Parathyroid adenoma (tissue), 2 donors: ENCODE data around the gene BCAR1.

ENCODE experiments used
- H2AFZ ChIP-seq: fragments of 300-600 bp; sonication (generic); one replicate; pipeline ENCODE4 v1.7.0; 2017; ENCODE audit warnings: antibody characterized with exemption, mild to moderate bottlenecking
- H3K27ac ChIP-seq: fragments of 300-600 bp; sonication (generic); one replicate; pipeline ENCODE4 v1.7.0; 2017
- H3K27me3 ChIP-seq: fragments of 300-600 bp; sonication (generic); one replicate; pipeline ENCODE4 v1.7.0; 2017; ENCODE audit warnings: low read length; ENCODE audit not compliant: control insufficient read depth, insufficient read depth
- H3K36me3 ChIP-seq: fragments of 300-600 bp; sonication (generic); one replicate; pipeline ENCODE4 v1.7.0; 2017; ENCODE audit warnings: low read length; ENCODE audit not compliant: control insufficient read depth, insufficient read depth
- H3K4me1 ChIP-seq: fragments of 300-600 bp; sonication (generic); one replicate; pipeline ENCODE4 v1.7.0; 2017; ENCODE audit warnings: control low read depth
- H3K4me2 ChIP-seq: fragments of 300-600 bp; sonication (generic); one replicate; pipeline ENCODE4 v1.7.0; 2017; ENCODE audit warnings: low read length
- H3K4me3 ChIP-seq: fragments of 300-600 bp; sonication (generic); one replicate; pipeline ENCODE4 v1.7.0; 2017; ENCODE audit warnings: low read depth, low read length
- H3K79me2 ChIP-seq: fragments of 300-600 bp; sonication (generic); one replicate; pipeline ENCODE4 v1.7.0; 2017; ENCODE audit warnings: control low read depth
- H3K9ac ChIP-seq: fragments of 300-600 bp; sonication (generic); one replicate; pipeline ENCODE4 v1.7.0; 2017; ENCODE audit warnings: mild to moderate bottlenecking
- H3K9me3 ChIP-seq: fragments of 300-600 bp; sonication (generic); one replicate; pipeline ENCODE4 v1.7.0; 2017; ENCODE audit warnings: low read length; ENCODE audit not compliant: control insufficient read depth
- TF ChIP-seq, protein P1 (sequence below): fragments of 300-600 bp; sonication (generic); IDR thresholded peaks from one replicate; pipeline ENCODE4 v1.7.0; 2017; ENCODE audit warnings: antibody characterized with exemption, mild to moderate bottlenecking
- donor health status: primary hyperparathyroidism.

Gene BCAR1

DNA sequence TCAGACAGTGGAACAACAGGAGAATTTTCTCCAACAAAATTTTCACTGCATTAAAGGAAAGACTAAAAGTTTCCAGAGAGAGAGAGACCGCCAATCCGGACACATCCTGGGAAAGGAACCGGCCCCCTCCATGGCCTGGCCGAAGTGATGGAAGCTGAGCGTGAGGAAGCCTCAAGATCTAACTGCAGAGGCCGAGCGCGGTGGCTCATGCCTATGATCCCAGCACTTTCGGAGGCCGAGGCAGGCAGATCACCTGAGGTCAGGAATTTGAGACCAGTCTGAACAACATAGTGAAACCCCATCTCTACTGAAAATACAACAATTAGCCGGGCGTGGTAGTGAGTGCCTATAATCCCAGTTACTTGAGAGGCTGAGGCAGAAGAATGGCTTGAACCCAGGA, 48.3 kb downstream of the BCAR1 start:
- H2AFZ ChIP-seq, result no peak overlapping the region
- H3K4me1 ChIP-seq, result no peaks in the 10 kb centered on the region
- TF ChIP-seq, protein P1, sequence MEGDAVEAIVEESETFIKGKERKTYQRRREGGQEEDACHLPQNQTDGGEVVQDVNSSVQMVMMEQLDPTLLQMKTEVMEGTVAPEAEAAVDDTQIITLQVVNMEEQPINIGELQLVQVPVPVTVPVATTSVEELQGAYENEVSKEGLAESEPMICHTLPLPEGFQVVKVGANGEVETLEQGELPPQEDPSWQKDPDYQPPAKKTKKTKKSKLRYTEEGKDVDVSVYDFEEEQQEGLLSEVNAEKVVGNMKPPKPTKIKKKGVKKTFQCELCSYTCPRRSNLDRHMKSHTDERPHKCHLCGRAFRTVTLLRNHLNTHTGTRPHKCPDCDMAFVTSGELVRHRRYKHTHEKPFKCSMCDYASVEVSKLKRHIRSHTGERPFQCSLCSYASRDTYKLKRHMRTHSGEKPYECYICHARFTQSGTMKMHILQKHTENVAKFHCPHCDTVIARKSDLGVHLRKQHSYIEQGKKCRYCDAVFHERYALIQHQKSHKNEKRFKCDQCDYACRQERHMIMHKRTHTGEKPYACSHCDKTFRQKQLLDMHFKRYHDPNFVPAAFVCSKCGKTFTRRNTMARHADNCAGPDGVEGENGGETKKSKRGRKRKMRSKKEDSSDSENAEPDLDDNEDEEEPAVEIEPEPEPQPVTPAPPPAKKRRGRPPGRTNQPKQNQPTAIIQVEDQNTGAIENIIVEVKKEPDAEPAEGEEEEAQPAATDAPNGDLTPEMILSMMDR, result no peak
- H3K4me3 ChIP-seq, result no peak overlapping the region
- H3K79me2 ChIP-seq, result no peaks in the 10 kb centered on the region
- no peaks in the 10 kb centered on the region for H3K9me3 ChIP-seq
- no peaks in the 10 kb centered on the region for H3K27me3 ChIP-seq
- no peaks in the 10 kb centered on the region for H3K36me3 ChIP-seq
- H3K9ac ChIP-seq, result no peak overlapping the region
- no peak overlapping the region for H3K4me2 ChIP-seq
- no peak overlapping the region for H3K27ac ChIP-seq

DNA sequence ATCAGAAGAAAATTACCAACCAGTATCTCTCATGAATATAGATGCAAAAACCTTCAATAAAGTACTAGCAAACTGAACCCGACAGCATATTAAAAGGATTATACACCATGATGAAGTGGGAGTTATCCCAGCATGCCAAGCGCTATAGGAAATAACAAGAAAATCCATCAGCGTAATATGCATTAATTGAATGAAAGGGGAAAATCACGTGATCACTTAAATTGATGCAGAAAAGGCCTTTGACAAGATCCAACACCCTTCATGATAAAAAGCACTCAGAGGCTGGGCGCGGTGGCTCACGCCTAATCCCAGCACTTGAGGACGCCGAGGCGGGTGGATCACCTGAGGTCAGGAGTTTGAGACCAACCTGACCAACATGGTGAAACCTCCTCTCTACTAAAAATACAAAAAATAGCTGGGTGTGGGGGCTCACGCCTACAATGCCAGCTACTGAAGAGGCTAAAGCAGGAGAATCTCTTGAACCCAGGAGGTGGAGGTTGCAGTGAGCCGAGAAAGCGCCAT, 49.3 kb downstream of the BCAR1 start:
- TF ChIP-seq, protein P1, result no peak
- Histone ChIP-seq H3K4me2 (no peak overlapping the region), H3K27ac (no peak overlapping the region), H2AFZ (no peak overlapping the region), H3K4me3 (no peak overlapping the region), H3K9ac (no peak overlapping the region), H3K79me2 (no peaks in the 10 kb centered on the region), H3K4me1 (no peaks in the 10 kb centered on the region), H3K27me3 (no peaks in the 10 kb centered on the region), H3K9me3 (no peaks in the 10 kb centered on the region), H3K36me3 (no peaks in the 10 kb centered on the region)

DNA sequence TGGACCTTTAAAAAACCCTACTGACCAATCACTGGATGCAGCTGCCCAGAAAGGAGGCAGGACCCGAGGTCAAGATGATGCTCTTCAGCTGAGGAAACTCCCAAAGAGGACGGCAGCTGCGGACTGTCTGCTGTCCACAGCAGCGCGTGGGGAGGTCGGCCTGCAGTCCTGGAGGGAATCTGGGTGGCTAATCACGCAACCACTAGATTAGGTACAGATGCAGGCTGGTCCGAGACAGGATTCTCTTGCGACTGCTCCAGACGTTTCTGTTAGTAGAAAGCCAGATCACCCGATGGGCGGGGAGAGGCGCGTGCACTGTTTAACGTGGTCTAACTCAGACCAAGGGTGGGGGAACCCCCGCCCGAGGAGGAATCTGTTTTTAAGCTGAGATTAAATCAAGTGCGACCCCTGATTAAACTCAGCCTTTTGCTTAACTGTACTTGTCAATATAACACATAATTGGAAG, 53.3 kb downstream of the BCAR1 start:
- Histone ChIP-seq H3K4me3 (no peak overlapping the region), H3K9me3 (no peaks in the 10 kb centered on the region), H3K79me2 (no peaks in the 10 kb centered on the region), H3K27me3 (no peaks in the 10 kb centered on the region), H3K4me2 (no peak overlapping the region), H2AFZ (no peak overlapping the region), H3K36me3 (no peaks in the 10 kb centered on the region), H3K4me1 (no peaks in the 10 kb centered on the region), H3K9ac (no peak overlapping the region), H3K27ac (no peak overlapping the region)
- TF ChIP-seq, protein P1, result no peak

DNA sequence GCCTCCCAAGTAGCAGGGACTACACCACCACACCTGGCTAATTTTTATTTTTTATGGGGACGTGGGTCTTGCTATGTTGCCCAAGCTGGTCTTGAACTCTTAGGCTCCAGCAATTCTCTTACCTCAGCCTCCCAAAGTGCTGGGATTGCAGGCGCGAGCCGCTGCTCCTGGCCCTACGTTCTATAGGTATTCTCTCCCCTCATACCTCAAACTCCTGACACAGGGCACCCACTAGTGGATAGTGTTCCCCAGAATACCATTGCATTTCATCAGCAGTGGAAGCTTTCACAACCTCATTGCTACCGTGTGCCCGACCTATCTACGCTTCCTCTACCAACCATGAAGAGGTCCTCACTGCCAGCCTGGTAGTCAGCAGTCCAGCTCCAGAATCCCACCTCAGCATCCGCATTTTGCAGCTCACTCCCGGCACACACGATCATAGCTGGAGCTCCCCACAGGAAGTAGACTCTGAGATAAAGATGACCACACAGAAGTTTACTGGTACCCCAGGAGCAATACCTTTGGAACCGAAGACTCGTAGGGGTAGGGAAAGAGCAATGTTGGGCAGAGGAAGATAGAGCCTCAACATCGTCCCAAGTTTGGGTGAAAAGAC, 53.8 kb downstream of the BCAR1 start:
- Histone ChIP-seq H3K4me1 (no peaks in the 10 kb centered on the region), H2AFZ (no peak overlapping the region), H3K36me3 (no peaks in the 10 kb centered on the region), H3K4me3 (no peak overlapping the region), H3K4me2 (no peak overlapping the region), H3K27ac (no peak overlapping the region), H3K79me2 (no peaks in the 10 kb centered on the region), H3K27me3 (no peaks in the 10 kb centered on the region), H3K9me3 (no peaks in the 10 kb centered on the region), H3K9ac (no peak overlapping the region)
- TF ChIP-seq, protein P1, result no peak

DNA sequence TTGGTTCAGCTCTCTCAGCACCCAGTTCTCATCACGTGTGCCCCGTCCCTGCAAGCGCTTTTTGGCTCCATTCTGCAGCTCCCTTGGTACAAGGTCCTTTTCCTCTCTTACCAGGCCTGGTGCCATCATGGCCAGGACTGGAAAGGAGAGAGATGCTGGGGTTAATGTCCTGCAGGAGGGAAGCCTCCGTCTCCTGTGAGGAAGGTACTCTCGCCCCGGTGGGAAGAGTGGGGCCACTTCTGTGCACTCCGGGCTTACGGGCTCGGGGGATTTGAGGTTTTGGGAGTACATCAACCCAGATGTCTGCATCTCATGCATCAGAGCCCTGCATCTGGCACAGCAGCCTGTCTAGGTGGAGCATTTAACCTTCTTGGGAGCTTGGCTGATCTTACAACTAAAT, 54.6 kb downstream of the BCAR1 start:
- Histone ChIP-seq H3K4me1 (no peaks in the 10 kb centered on the region), H3K27me3 (no peaks in the 10 kb centered on the region), H3K79me2 (no peaks in the 10 kb centered on the region), H3K9me3 (no peaks in the 10 kb centered on the region), H3K4me3 (no peak overlapping the region), H3K4me2 (no peak overlapping the region), H3K9ac (no peak overlapping the region), H3K27ac (no peak overlapping the region), H2AFZ (no peak overlapping the region), H3K36me3 (no peaks in the 10 kb centered on the region)
- TF ChIP-seq, protein P1, result no peak
